GM23338 (cell line): ENCODE data around the gene ZDHHC20. TPM values are rescaled to one million over a fixed set of nuclear protein-coding genes. Genes with fewer than 3 reads are reported as not detected.

Experiments
- ATAC-seq: fragments of 200-7000 bp; cut with Tn5 transposase; 3 replicates; pipeline ENCODE4 v1.9.1; 2020
- DNase-seq: peaks from one replicate; pipeline ENCODE4 v3.0.0-alpha.2; 2015; ENCODE audit warnings: low spot score
- H2AFZ ChIP-seq: fragments of 200-600 bp; sonication (generic); 2 replicates; pipeline ENCODE4 v1.8.0; 2016; ENCODE audit warnings: antibody characterized with exemption, mild to moderate bottlenecking, moderate library complexity
- H3F3A ChIP-seq: fragments of 200-600 bp; sonication (generic); replicated peaks from 2 replicates; pipeline ENCODE4 v1.8.0; 2017; ENCODE audit warnings: antibody characterized with exemption, mixed run types, low read depth
- H3K27ac ChIP-seq: fragments of 200-600 bp; sonication (generic); 2 replicates; pipeline ENCODE4 v1.6.1; 2016; ENCODE audit warnings: low read depth
- H3K27me3 ChIP-seq: fragments of 200-600 bp; sonication (generic); 2 replicates; pipeline ENCODE4 v1.8.0; 2016; ENCODE audit warnings: mild to moderate bottlenecking, mixed run types, moderate library complexity; ENCODE audit not compliant: insufficient read depth
- H3K36me3 ChIP-seq: fragments of 200-600 bp; sonication (generic); 2 replicates; pipeline ENCODE4 v1.8.0; 2016; ENCODE audit warnings: mild to moderate bottlenecking; ENCODE audit not compliant: insufficient read depth
- H3K4me1 ChIP-seq: fragments of 200-600 bp; sonication (generic); 2 replicates; pipeline ENCODE4 v1.8.0; 2016; ENCODE audit warnings: mild to moderate bottlenecking, moderate library complexity; ENCODE audit not compliant: insufficient read depth
- H3K4me2 ChIP-seq: fragments of 200-600 bp; sonication (generic); 2 replicates; pipeline ENCODE4 v1.7.1; 2017; ENCODE audit warnings: mixed run types
- H3K4me3 ChIP-seq: fragments of 200-600 bp; sonication (generic); 2 replicates; pipeline ENCODE4 v1.6.1; 2016; ENCODE audit warnings: mixed run types
- H3K79me2 ChIP-seq: fragments of 200-600 bp; sonication (generic); replicated peaks from 2 replicates; pipeline ENCODE4 v1.8.0; 2017; ENCODE audit warnings: mild to moderate bottlenecking; ENCODE audit not compliant: insufficient read depth
- H3K9me2 ChIP-seq: fragments of 200-600 bp; sonication (generic); 2 replicates; pipeline ENCODE4 v1.8.0; 2017; ENCODE audit not compliant: insufficient read depth
- H4K20me1 ChIP-seq: fragments of 200-600 bp; sonication (generic); replicated peaks from 2 replicates; pipeline ENCODE4 v1.8.0; 2017; ENCODE audit warnings: mild to moderate bottlenecking; ENCODE audit not compliant: insufficient read depth
- H3K27ac Mint-ChIP-seq: 2 replicates; pipeline ENCODE4 v1.8.0; 2020; ENCODE audit warnings: inconsistent platforms, mild to moderate bottlenecking, moderate library complexity, mixed read lengths
- H3K27me3 Mint-ChIP-seq: 3 replicates; pipeline ENCODE4 v1.8.0; 2022; ENCODE audit warnings: low read depth, mild to moderate bottlenecking, moderate library complexity, mixed read lengths, inconsistent platforms; ENCODE audit not compliant: insufficient read depth, poor library complexity
- H3K36me3 Mint-ChIP-seq: 3 replicates; pipeline ENCODE4 v1.8.0; 2021; ENCODE audit warnings: low read depth, mild to moderate bottlenecking, inconsistent platforms, moderate library complexity, mixed read lengths
- H3K4me1 Mint-ChIP-seq: 3 replicates; pipeline ENCODE4 v1.8.0; 2020; ENCODE audit warnings: mild to moderate bottlenecking, inconsistent platforms, mixed read lengths
- H3K4me3 Mint-ChIP-seq: 3 replicates; pipeline ENCODE4 v1.8.0; 2021; ENCODE audit warnings: moderate library complexity, mild to moderate bottlenecking, inconsistent platforms, mixed read lengths
- H3K9me3 Mint-ChIP-seq: 3 replicates; pipeline ENCODE4 v1.8.0; 2020; ENCODE audit warnings: moderate library complexity, mild to moderate bottlenecking, inconsistent platforms, mixed read lengths
- ETS1 ChIP-seq: IDR thresholded peaks from 2 replicates; pipeline ENCODE4 v1.6.1; 2016; ENCODE audit warnings: antibody characterized with exemption
- EZH2phosphoT487 ChIP-seq: fragments of 200-600 bp; sonication (generic); IDR thresholded peaks from one replicate; pipeline ENCODE4 v1.8.1; 2018; ENCODE audit warnings: antibody characterized with exemption; ENCODE audit not compliant: unreplicated experiment
- POLR2AphosphoS5 ChIP-seq: IDR thresholded peaks from 2 replicates; pipeline ENCODE4 v1.6.1; 2016; ENCODE audit warnings: antibody characterized with exemption, low read depth
- REST ChIP-seq: IDR thresholded peaks from one replicate; pipeline ENCODE4 v1.6.1; 2018; ENCODE audit warnings: antibody characterized with exemption; ENCODE audit not compliant: unreplicated experiment
- ZNF331 ChIP-seq: fragments of 250-450 bp; sonication (Bioruptor Pico); IDR thresholded peaks from 2 replicates; pipeline ENCODE4 v1.5.0; 2020; ENCODE audit warnings: low read depth, mild to moderate bottlenecking, moderate library complexity
- ZNF462 ChIP-seq: fragments of 250-450 bp; sonication (Bioruptor Pico); IDR thresholded peaks from 2 replicates; pipeline ENCODE4 v1.5.0; 2020; ENCODE audit warnings: mild to moderate bottlenecking, moderate library complexity
- polyA plus RNA-seq: library from polyadenylated mRNA; unstranded; fragments of >200 nt; fragmentation: Nextera tagmentation; extraction: Ambion mirVana; gene quantifications from 2 replicates; pipeline ENCODE4 v1.2.1, GENCODE V29; 2016
- total RNA-seq: library from RNA; depleted of rRNA; stranded (reverse); fragments of >200 nt; shearing (Covaris generic); gene quantifications from 2 replicates; pipeline ENCODE4 v1.2.3, GENCODE V29; 2014

ZDHHC20 gene
- total and polyA plus RNA-seq, 2 experiments from 2014 or later = 37.7 to 119 TPM

GRCh38 chr13:21466527-21466926 lies 7.4 kb upstream of the ZDHHC20 start:
- Mint-ChIP-seq H3K4me3 (no peak overlapping the region), H3K36me3 (no peaks in the 10 kb centered on the region), H3K9me3 (peaks cover 3% of the 10 kb centered on the region; the same call in 2 of the 3 replicates), H3K4me1 (peaks cover 18% of the 10 kb centered on the region), H3K27ac (no peak overlapping the region), H3K27me3 (no peaks in the 10 kb centered on the region)
- no peaks in the 10 kb centered on the region for H3K36me3 ChIP-seq
- peaks cover 4% of the 10 kb centered on the region; the same call in 1 of the 2 replicates for H3F3A ChIP-seq
- H3K4me2 ChIP-seq = no peak overlapping the region
- ATAC-seq (peak; percentile 52; the same call in 2 of the 3 replicates), DNase-seq (no peak)
- peak overlapping the region; percentile 100 for H2AFZ ChIP-seq
- TF ChIP-seq ZNF331 (CRISPR knock-in tag) = no peak
- no peak for TF ChIP-seq EZH2phosphoT487
- no peak for TF ChIP-seq REST
- no peak for TF ChIP-seq POLR2AphosphoS5
- no peak for TF ChIP-seq ETS1
- TF ChIP-seq ZNF462 (CRISPR knock-in tag) = no peak
- no peaks in the 10 kb centered on the region for H3K79me2 ChIP-seq
- peaks cover 19% of the 10 kb centered on the region for H3K4me1 ChIP-seq
- no peaks in the 10 kb centered on the region for H3K27me3 ChIP-seq
- peak overlapping the region; percentile 30; the same call in 1 of the 2 replicates for H3K27ac ChIP-seq
- H3K4me3 ChIP-seq = no peak overlapping the region
- H3K9me2 ChIP-seq = no peaks in the 10 kb centered on the region
- no peaks in the 10 kb centered on the region for H4K20me1 ChIP-seq
